Left colon (tissue), 2 donors: Measurements from ENCODE around the gene LCA5. TPM values are rescaled to one million over a fixed set of nuclear protein-coding genes. Genes with fewer than 3 reads are reported as not detected.
"Not testable (repeated sequence)": the region's sequence is repeated elsewhere in the genome, so short reads cannot be mapped to it uniquely, and the experiment has no call there.

Source experiments
- ATAC-seq: fragments of 200-7000 bp; cut with Tn5 transposase; one replicate; pipeline ENCODE4 v1.9.1; 2020; ENCODE audit warnings: mild to moderate bottlenecking, moderate library complexity
- DNase-seq, 2 donors: peaks; one replicate each; pipeline ENCODE4 v3.0.0-alpha.2; 2020
- intact Hi-C, 2 donors: fragments of 100-400 bp; cut with DNase I in 1 of 2; cut with micrococcal nuclease in 1 of 2; formaldehyde crosslinking; loops; one replicate each; pipeline versions ENCODE4 v1.11.2 to v1.14.0; 2022; cut with DNase I, micrococcal nuclease
- total RNA-seq, 2 donors: library from RNA; stranded (reverse); fragmentation: NEBNext Ultra II Directional; extraction: Animal tissue kit (Norgen Biotek cat#: 25700); gene quantifications; one replicate each; pipeline ENCODE4 v1.2.1, GENCODE V29; 2021
- donor health status: DM: no; HTN: no; CAD: no.
- donor health status: DM: yes; HTN: yes; CAD: no.

LCA5 gene
- total RNA-seq, 2 donors from 2014 or later: 0.40 to 1.3 TPM

- intact Hi-C loops: no loop called here
- no peak for DNase-seq
Measured at GRCh38 chr6:79544299-79544927, 7.2 kb upstream of the LCA5 start.

GRCh38 chr6:79543886-79544285 is 6.7 kb upstream of the LCA5 start:
- ATAC-seq (no peak), DNase-seq (no peak)
- intact Hi-C loops: no loop called here

More at GRCh38 chr6:79544299-79544927, 7.2 kb upstream of the LCA5 start:
- ATAC-seq: no peak

GRCh38 chr6:79543411-79543810 is 6.2 kb upstream of the LCA5 start:
- no peak for DNase-seq
- intact Hi-C loops: no loop called here
- ATAC-seq: no peak

- intact Hi-C loops: no loop called here
- DNase-seq (no peak), ATAC-seq (no peak)
Measured at GRCh38 chr6:79538106-79538971, 1.1 kb upstream of the LCA5 start.

- DNase-seq (peak in 1 of 2 donors; percentile 47), ATAC-seq (no peak)
- intact Hi-C loops: no loop called here
Measured at GRCh38 chr6:79536585-79536953, 661 bp downstream of the LCA5 start.

- ATAC-seq, intact Hi-C loops, DNase-seq: not testable (repeated sequence)
Measured at GRCh38 chr6:79529567-79529966, 7.7 kb downstream of the LCA5 start.

GRCh38 chr6:79526897-79527296 is 10.3 kb downstream of the LCA5 start:
- intact Hi-C loops: no loop called here
- no peak for DNase-seq
- ATAC-seq: no peak

GRCh38 chr6:79525272-79526100 is 11.7 kb downstream of the LCA5 start:
- ATAC-seq (no peak), DNase-seq (no peak)
- intact Hi-C loops: no loop called here

- no peak for ATAC-seq
- intact Hi-C loops: no loop called here
- DNase-seq: no peak
Measured at GRCh38 chr6:79524065-79524464, 13.2 kb downstream of the LCA5 start.

- ATAC-seq (no peak), DNase-seq (no peak)
- intact Hi-C loops: no loop called here
Measured at GRCh38 chr6:79522609-79523008, 14.6 kb downstream of the LCA5 start.

- intact Hi-C loops: no loop called here
- no peak for DNase-seq
- ATAC-seq: no peak
Measured at GRCh38 chr6:79520534-79520933, 16.7 kb downstream of the LCA5 start.

- no peak for ATAC-seq
- intact Hi-C loops: no loop called here
- DNase-seq: no peak
Measured at GRCh38 chr6:79518842-79519241, 18.4 kb downstream of the LCA5 start.

- intact Hi-C loops: no loop called here
- no peak for ATAC-seq
- no peak for DNase-seq
Measured at GRCh38 chr6:79515436-79515835, 21.8 kb downstream of the LCA5 start.

GRCh38 chr6:79513111-79513510 is 24.1 kb downstream of the LCA5 start:
- no peak for DNase-seq
- no peak for ATAC-seq
- intact Hi-C loops: no loop called here

GRCh38 chr6:79512014-79512413 is 25.2 kb downstream of the LCA5 start:
- intact Hi-C loops: no loop called here
- ATAC-seq: no peak
- no peak for DNase-seq

GRCh38 chr6:79510707-79511106 is 26.5 kb downstream of the LCA5 start:
- intact Hi-C loops: no loop called here
- DNase-seq (no peak), ATAC-seq (no peak)

GRCh38 chr6:79506251-79506650 is 31.0 kb downstream of the LCA5 start:
- ATAC-seq (no peak), DNase-seq (no peak)
- intact Hi-C loops: no loop called here

- DNase-seq (no peak), ATAC-seq (no peak)
- intact Hi-C loops: no loop called here
Measured at GRCh38 chr6:79504372-79504771, 32.9 kb downstream of the LCA5 start.

GRCh38 chr6:79498842-79499241 is 38.4 kb downstream of the LCA5 start:
- ATAC-seq: no peak
- intact Hi-C loops: no loop called here
- no peak for DNase-seq

- no peak for ATAC-seq
- intact Hi-C loops: no loop called here
Measured at GRCh38 chr6:79495246-79495645, 42.0 kb downstream of the LCA5 start.

More at GRCh38 chr6:79495246-79495645, 42.0 kb downstream of the LCA5 start:
- DNase-seq: no peak
